Measurements from ENCODE around the gene RNF26. TPM values are rescaled to one million over a fixed set of nuclear protein-coding genes. Genes with fewer than 3 reads are reported as not detected.

Gene RNF26
- total RNA-seq, 2 experiments from 2014 or later, result 32.2 to 32.9 TPM

- DNase-seq (no peak), ATAC-seq (ENCODE audit: low read depth) (no peak)
- no peak overlapping the region for H3K27ac Mint-ChIP-seq
- H3K4me3 Mint-ChIP-seq, result no peak overlapping the region
- no peaks in the 10 kb centered on the region for H3K36me3 Mint-ChIP-seq
- peaks cover 12% of the 10 kb centered on the region for H3K4me1 Mint-ChIP-seq
- POLR2A ChIA-PET, result no interaction called here
- peaks cover 9% of the 10 kb centered on the region for H3K27me3 Mint-ChIP-seq
- H3K9me3 Mint-ChIP-seq, result no peaks in the 10 kb centered on the region
Observed at GRCh38 chr11:119384332-119384731, 50.0 kb downstream of the RNF26 start.

Small RNA genes within 50 kb of the gene (microRNA-seq; reads per million reads assigned to microRNA genes)
- gene MIR6756, result not detected

Other genes with a start within 250 kb of the RNF26 start
- gene HMBS, start 249.6 kb upstream of the RNF26 start, total RNA-seq, result 10 to 100 TPM; 18.0 to 18.8 TPM
- gene DPAGT1, start 232.7 kb upstream of the RNF26 start, total RNA-seq, result 10 to 100 TPM; 43.2 to 56.1 TPM
- gene C2CD2L, start 227.2 kb upstream of the RNF26 start, total RNA-seq, result 10 to 100 TPM; 32.2 to 32.6 TPM
- 10 to 100 TPM; 52.4 to 52.6 TPM for gene HINFP, start 212.9 kb upstream of the RNF26 start, total RNA-seq
- gene ABCG4, start 185.5 kb upstream of the RNF26 start, total RNA-seq, result not detected
- gene NLRX1, start 165.8 kb upstream of the RNF26 start, total RNA-seq, result 10 to 100 TPM; 20.7 to 25.2 TPM
- gene NHERF4, start 149.1 kb upstream of the RNF26 start, total RNA-seq, result under 1 TPM in 1 of 2 experiments, not detected in 1; 0.30 TPM
- gene CBL, start 128.2 kb upstream of the RNF26 start, total RNA-seq, result 10 to 100 TPM; 45.1 to 45.2 TPM
- 1 to 10 TPM; 2.4 to 2.9 TPM for gene MCAM, start 17.4 kb upstream of the RNF26 start, total RNA-seq
- gene C1QTNF5, start 6.4 kb downstream of the RNF26 start, total RNA-seq, result not detected
- not detected for gene MFRP, start 12.2 kb downstream of the RNF26 start, total RNA-seq
- gene USP2, start 47.2 kb downstream of the RNF26 start, total RNA-seq, result under 1 TPM; 0.62 to 0.83 TPM
- gene THY1, start 88.6 kb downstream of the RNF26 start, total RNA-seq, result not detected